NCI-H82 treated with DMSO at 0.1 percent for 48 hours (cell line): ENCODE measurements around the gene PI16.
"Not testable (repeated sequence)": the region's sequence is repeated elsewhere in the genome, so short reads cannot be mapped to it uniquely, and the experiment has no call there.

Source experiments
- DNase-seq: peaks from one replicate; lab custom pipeline; 2025; ENCODE audit not compliant: unreplicated experiment; lab: John Stamatoyannopoulos, UW

PI16 gene

DNA sequence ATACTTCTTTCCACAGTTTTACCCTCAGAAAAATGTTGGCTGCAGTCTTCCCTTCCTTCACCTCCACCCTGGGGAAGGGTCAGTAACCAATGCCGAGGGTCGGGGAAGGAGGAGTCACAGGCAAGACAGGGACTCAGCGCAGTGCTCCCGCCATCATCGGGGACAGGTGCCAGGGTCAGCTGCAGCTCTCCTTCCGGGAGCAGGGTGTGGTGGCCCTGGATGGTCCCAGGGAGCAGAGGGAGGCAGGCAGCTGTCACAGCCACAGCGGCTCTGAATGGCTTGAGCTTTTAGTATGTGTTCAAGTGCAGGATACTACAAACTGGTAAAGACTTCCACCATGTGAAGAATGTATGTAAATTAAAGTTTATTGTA is 26.0 kb upstream of the PI16 start:
- DNase-seq: no peak

DNA sequence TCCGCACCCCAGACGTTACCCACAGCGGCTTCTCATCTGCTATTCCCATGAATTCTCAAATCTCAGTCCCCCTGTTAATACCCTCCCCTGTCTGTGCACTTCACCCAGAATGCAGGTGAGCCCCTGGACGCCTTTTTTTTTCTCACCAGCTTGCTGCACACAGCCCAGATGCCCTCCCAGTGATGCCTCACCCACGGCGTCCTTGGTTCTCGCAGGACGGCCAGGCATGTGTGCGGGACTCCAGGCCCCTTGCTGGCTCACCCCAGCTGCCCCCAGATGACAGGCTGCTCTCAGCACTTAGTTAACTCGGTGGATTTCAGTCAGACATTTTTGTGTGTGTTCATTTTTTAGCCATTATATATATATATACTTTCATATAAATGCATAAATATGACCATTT is 25.4 kb upstream of the PI16 start:
- no peak for DNase-seq

DNA sequence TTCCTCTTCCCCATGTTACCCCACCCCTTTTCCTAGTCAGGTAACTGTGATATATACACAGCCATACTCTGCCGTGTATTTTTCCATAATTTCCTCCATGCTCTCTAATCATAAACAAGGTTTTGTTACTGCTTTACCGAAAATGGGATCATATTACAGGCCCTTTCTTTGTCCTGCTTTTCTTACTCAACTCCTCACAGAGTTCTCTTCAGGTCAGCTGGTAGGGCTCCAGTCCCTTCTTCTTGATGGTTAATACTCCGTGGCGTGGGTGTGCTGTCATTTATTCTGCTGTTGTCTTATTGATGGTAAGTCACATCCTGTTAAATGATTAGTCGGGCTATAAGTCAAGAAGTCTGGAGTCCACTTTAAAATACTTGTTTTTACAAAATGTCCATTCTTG is 24.9 kb upstream of the PI16 start:
- DNase-seq: no peak

DNA sequence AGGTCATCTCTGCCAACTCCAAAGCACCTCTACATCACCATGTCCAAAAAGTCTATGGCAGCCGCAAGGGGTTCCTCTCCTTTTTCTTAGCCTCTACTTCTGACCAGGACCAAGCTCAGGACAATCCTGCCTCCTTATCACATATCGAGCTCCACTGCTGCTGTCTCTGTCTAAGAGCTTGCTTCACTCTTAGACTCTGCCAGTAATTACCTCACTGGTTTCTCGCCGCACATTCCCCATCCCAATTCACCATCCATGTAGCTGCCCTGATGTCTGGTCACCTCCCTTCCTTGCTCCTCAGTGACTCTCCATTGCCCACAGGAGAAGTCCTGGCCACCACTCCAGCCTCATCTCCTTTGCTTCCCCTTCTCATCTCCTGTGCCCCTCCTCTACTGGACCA is 24.1 kb upstream of the PI16 start:
- DNase-seq: no peak

DNA sequence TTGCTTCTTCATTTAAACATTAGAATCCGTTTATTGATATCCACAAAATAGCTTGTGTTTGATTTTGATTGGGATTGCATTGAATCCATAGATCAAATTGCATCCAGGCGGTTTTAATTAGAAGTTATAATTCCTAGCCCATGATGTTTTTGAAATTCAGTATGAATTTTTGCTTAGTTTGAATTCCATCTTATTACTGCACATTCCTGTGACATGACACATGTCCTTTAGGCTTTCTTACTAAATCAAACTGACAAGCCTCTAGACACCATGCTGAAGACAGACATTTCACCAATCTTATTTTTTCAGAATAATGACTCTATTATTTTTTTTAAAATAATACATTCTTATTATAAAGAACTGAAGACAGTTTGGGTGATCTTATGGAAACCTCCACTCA is 21.4 kb upstream of the PI16 start:
- no peak for DNase-seq

DNA sequence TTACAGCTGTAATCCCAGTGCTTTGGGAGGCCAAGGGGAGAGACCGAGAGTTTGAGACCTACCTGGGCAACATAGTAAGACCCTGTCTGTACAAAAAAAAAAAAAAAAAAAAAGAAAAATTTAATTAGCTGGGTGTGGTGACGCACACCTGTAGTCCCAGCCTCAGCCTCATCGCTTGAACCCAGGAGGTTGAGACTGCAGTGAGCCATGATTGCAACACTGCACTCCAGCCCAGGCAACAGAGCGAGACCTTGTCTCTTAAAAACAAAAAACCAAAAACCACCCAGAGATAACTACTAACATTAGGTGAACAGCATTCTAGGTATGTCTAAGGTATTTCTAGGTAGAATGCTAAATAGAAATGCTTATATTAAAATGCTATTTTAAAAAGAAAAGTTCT is 21.0 kb upstream of the PI16 start:
- DNase-seq: no peak

DNA sequence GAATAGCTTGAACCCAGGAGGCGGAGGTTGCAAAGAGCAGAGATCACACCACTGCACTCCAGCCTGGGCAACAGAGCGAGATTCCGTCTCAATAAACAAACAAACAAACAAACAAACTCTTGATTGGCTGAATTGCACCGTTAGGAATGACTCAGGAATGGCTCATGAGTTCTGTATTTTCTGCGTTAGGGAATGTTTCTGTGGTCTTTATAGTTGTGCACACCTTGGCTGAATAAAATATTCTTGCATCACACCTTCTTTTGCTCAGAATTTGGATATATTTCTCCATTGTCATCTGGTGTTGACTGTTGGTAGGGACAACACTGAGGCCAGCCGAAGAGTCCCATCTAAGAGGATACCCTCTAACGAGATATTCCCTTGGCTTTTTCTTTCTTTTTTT is 19.6 kb upstream of the PI16 start:
- no peak for DNase-seq

DNA sequence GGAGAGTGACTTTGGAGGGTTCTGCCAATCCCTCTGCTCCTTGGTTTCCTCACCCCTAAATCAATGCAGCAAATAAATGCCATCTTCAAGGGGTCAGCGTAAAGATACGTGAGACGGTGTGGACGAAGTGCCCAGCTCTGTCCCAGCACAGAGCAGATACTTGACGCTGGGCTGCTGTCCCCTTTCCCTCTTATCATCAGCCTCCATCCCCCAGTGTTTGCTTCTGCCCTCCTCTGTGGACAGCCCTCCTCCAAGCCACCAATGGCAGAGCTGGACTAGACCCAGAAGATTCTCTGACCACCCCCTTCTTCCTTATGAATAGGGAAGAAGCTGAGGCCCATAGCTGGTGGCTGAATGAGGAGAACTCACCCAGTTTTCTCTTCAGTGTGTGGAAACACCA is 17.7 kb upstream of the PI16 start:
- no peak for DNase-seq

DNA sequence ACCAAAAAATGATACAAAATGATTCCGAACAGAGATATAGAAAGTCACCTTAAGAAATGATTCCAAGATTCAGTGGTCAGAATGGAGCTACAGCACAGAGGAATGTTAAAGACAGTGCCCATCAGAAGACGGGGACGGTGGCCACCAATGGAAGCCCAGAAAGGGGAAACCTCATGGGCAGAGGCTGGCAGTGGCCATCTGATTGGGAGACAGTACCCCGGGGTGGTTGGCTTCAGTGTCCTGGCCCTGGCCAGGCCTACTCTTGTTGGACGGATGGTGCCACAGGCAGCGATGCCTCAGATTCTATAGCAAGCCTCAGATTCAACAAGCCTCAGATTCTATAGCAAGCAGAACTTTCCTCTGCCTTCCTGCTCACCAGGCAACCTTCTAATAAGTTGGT is 16.6 kb upstream of the PI16 start:
- DNase-seq: no peak

DNA sequence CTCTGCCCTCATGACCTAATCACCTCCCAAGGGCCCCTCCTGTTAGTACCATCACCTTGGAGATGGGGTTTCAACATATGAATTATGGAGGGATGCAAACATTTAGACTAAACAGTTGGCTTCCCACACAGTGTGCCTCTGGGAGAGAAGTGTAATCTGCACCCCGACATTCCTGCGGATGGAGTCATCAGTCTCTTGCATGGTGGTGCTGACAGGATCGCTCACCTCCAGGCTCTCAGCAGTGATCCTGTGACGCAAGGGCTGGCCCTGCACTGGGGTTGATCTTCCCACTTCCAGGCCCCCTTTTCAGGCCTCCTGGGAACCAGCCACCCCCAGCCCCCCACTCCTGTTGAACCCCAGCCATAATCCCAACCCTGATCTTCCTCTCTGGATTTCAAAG is 16.0 kb upstream of the PI16 start:
- DNase-seq: no peak

DNA sequence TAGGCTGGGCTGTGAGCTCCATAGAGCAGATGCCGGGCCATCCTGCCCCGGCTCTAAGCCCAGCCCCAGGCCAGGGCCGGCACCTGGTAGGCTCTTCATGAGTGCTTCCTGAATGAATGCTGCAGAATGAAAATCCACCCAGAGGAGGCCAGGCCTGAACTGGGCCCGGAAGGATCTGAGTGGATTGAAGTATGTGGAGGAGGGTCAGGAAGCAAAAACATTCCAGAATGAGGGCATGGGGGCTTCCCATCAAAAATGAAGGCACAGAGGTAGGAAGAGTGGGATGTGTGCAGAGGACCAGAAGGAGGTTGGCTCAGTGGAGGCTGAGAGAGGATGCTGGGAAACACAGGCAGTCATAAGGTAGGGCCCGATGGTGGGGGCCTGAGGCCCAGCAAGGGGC is 15.5 kb upstream of the PI16 start:
- DNase-seq: not testable (repeated sequence)

DNA sequence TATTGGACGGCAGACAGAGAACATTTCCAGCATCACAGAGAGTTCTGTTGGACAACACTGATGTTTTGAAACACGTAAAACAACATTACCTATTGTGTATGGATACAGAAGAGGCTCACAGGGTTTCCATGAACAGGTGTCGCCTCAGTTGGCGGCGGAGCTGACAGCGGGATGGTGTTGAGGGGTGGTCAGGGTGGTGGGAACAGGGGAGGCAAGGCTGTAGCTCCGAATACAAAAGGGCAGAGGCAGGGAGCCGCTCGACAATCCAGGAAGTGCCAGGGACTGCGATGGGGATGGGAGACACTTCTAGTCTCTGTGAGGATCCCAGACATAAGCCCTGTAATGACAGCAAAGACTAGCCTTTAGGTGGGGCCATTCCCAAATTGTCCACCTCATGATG is 14.5 kb upstream of the PI16 start:
- no peak for DNase-seq

DNA sequence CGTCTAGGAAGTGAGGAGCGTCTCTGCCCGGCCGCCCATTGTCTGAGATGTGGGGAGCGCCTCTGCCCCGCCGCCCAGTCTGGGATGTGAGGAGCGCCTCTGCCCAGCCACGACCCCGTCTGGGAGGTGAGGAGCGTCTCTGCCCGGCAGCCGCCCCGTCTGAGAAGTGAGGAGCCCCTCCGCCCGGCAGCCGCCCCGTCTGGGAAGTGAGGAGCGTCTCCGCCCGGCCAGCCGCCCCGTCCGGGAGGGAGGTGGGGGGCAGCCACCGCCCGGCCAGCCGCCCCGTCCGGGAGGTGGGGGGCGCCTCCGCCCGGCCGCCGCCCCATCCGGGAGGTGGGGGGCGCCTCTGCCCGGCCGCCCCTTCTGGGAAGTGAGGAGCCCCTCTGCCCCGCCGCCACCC is 13.0 kb upstream of the PI16 start:
- DNase-seq: not testable (repeated sequence)

DNA sequence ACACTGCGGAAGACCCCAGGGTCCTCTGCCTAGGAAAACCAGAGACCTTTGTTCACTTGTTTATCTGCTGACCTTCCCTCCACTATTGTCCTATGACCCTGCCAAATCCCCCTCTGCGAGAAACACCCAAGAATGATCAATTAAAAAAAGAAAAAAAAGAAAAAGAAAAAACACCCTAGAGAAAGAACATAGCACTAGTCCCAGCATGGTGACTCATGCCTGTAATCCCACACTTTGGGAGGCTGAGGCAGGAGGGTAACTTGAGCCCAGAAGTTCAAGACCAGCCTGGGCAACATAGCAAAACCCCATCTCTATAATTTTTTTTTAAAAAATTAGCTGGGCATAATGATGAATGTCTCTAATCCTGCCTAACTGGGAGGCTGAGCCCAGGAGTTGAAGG is 12.2 kb upstream of the PI16 start:
- not testable (repeated sequence) for DNase-seq

DNA sequence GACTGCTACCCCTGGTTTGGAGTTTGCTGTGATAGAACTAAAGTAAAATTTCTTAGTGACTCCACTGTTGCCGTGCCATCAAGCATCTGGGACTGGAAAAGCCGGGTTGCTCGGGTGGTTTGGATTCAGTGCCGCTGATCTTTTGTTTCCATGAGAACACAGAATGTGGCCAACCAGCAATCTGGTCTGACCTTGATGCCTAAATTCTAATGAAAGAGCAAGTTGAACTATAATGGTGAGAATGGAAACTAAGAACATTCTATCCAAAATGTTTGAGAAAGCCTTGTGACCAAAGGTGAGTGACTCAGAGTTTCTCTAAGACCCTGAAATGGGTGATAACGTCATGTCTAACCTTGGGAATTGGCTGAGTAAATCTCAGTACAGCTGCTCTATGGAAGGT is 9.9 kb upstream of the PI16 start:
- DNase-seq: no peak

DNA sequence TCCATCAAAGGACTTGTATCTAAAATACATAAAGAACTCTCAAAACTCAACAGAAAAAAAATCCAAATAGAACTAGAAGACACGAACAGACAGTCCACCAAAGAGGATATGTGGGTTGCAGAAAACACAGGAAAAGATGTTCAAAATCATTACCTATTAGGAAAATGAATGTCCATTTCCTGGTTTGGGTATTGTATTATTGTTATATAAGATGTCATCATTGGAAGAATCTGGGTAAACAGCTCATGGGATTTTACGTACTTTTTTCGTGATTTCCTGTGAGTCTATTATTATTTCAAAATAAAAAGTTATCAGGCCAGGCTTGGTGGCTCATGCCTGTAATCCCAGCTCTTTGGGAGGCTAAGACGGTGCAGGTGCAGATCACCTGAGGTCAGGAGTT is 9.2 kb upstream of the PI16 start:
- DNase-seq: no peak

DNA sequence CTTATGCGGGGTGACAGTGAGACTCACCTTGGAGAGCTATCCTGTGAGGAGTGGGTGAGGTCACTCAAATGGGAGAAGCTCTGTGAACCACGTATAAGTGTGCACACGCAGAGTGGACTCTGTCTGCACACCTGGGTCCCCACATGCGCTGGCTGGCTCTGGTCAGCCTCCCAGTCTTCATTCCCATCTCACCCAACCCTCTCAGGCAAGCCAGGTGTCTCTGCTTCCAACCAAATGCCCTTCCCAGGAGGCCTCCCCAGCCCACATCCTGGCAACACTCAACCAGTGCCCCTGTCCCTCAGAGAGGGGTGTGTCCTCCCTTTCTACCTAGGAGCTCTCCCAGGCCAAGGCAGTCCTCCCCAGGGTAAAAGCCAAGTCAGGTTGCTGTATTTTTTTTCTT is 8.0 kb upstream of the PI16 start:
- DNase-seq: no peak

DNA sequence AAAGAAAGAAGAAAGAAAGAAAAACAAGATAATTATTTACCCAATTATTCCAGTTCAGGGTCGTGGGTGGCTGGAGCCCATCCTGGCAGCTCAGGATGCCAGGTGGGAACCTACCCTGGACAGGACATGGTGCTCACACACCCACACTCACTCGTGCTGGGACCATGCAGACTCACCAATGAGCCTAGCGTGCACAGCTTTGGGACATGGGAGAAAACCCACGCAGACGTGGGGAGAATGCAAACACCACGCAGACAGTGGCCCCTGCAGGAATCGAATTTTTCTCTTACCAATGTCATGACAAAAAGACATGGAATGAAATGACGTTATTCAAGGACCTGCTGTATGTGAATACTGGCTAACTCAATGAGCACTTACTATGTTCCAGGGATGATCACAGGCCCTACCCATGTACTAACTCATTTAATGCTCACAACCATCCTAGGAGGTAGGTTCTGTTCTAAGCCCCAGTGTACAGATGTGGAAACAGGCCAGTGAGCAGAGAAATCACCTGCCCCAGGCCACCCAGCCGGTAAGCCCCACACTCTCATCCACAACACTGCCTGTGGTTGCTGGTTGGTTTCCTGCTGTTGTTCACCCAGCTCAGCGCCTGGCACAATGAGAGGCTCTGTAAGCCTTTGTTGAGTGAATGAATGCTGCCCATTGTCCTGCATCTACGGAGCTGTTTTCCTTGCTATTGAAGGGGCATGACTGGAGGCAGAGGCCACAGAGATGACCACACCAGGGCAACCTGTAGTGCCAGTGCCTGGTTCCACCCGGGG is 6.8 kb upstream of the PI16 start:
- DNase-seq: no peak

DNA sequence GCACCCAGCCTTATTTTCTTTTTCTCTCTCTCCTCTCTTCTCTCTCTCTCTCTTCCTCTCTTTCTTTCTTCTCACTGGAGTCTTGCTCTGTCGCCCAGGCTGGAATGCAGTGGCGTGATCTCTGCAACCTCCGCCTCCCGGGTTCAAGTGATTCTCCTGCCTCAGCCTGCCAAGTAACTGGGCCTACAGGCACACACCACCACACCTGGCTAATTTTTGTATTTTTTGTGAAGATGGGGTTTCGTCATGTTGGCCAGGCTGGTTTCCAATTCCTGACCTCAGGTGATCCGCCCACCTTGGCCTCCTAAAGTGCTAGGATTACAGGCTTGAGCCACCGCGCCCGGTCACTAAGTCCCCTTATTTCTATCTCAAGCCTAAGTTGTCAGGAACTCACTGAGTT is 5.5 kb upstream of the PI16 start:
- not testable (repeated sequence) for DNase-seq

DNA sequence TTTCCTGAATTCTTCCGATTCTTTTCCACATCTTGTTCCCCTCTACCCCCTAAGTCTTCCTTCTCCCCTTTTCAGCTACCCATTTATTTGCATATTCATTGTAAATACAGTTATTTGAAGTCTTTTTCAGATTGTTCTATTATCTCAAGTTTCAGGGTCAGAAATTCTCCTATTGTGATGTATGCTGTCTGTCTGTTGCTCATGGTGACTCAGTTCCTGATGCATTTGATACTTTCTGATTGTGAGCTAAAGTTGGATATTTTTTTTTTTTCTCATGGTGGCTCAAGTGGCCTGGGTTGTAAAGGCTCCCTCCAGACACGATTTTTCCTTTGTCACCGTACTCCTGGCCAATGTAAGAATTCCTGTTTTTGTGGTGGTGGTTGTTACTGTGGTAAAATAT is 4.9 kb upstream of the PI16 start:
- no peak for DNase-seq

DNA sequence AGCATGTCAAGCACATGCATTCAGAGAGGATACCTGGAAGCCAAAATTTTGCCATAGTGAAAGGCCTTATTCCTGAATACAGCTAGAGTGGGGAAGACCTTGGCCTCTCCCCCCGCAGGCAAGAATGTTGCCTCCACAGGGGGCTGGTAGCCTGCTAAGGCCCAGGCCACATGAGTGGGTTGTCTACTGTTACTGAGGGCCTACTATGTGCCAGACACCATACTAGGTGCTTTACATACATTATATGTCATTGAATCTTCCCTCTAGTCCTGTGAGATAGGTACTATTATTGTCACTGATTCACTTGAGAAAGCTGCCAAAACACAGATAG is 642 bp upstream of the PI16 start:
- no peak for DNase-seq

DNA sequence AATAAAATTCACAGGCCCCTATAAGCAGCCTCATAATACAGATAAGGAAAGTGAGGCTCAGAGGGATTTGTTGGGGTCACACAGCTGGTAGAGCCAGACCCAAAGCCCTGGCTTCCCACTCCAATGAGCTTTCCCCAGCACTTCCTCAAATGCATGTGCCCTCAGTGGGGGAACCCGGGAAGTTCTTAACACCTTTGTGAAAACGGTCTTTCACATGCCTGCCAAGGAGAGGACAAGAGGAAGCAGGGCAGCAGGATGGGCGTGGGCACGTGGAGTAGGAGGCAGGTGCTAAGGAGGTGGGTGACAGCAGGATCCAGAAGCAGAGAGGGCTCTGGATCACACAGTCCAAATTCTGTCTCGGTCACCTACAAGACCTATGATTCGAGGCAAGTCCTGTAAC is 598 bp downstream of the PI16 start:
- DNase-seq: no peak

DNA sequence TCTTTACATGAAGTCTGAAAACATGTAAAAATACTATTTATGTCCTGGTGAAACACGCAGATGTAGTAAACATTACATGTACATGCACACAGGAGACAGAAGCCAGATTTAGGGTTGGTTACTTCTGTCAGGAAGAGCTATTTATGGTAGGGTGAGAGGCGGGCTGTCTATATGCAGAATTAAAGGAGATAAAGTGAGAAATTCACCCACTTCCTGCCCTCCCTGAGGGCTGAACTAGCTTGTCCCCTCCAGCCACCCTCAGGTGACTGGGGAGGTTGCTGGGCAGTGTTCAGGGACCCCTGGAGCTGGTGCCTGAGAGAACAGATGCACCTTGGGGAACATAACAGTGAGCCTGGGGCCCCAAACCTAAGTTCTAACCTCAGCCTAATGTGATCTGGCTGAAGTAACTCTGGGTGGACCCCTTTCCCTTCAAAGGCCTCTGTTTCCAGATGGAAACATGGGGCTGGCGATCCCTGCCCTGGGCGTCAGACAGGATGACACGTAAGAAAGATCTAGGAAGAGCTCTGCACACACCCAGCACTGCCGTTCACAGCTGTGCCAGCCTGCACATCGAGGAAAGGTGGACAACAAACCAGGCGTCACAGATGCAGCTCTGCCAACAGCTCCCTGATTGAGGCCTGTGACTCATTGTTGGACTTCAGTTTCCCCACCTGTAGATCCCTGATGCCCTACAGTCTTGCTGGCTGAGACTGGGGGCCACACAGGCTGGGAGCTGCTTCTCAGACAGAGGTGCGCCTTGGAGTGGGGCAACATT is 1.3 kb downstream of the PI16 start:
- no peak for DNase-seq
